HAP-1 (cell line): ENCODE results near the gene BTBD19.
A peak's percentile ranks its signal among the peaks of the same experiment; 100 is the strongest.
"Not testable (repeated sequence)": the region's sequence is repeated elsewhere in the genome, so short reads cannot be mapped to it uniquely, and the experiment has no call there.

ENCODE experiments used
- DNase-seq, 2 experiments: peaks; one replicate each; pipeline ENCODE4 v3.0.0-alpha.2; 2016 to 2020; ENCODE audit warnings: low spot score in 2 of 2
- H3K27me3 ChIP-seq: fragments of 250-450 bp; sonication (Bioruptor Pico); 2 replicates; pipeline ENCODE4 v1.5.1; 2020; ENCODE audit warnings: low read depth, mild to moderate bottlenecking, moderate library complexity
- H3K36me3 ChIP-seq: fragments of 250-450 bp; sonication (Bioruptor Pico); replicated peaks from 2 replicates; pipeline ENCODE4 v1.5.1; 2020; ENCODE audit warnings: mild to moderate bottlenecking
- H3K4me1 ChIP-seq: fragments of 250-450 bp; sonication (Bioruptor Pico); 2 replicates; pipeline ENCODE4 v1.5.1; 2020; ENCODE audit warnings: mild to moderate bottlenecking
- H3K4me3 ChIP-seq: fragments of 250-450 bp; sonication (Bioruptor Pico); 2 replicates; pipeline ENCODE4 v1.5.1; 2020; ENCODE audit warnings: mild to moderate bottlenecking, moderate library complexity
- H3K9me3 ChIP-seq: fragments of 250-450 bp; sonication (Bioruptor Pico); 2 replicates; pipeline ENCODE4 v1.5.1; 2020; ENCODE audit warnings: mild to moderate bottlenecking, moderate library complexity
- in situ Hi-C: fragments of 300-500 bp; cut with MboI; formaldehyde crosslinking; loops from 3 replicates; pipeline ENCODE4 v1.14.3; 2020; ENCODE audit warnings: low sequenced_read_pairs, inconsistent platforms, mixed read lengths

Gene BTBD19

GRCh38 chr1:44835738-44836675 is 27.7 kb downstream of the BTBD19 start:
- Histone ChIP-seq H3K27me3 (no peaks in the 10 kb centered on the region), H3K4me3 (no peak overlapping the region), H3K9me3 (no peaks in the 10 kb centered on the region), H3K4me1 (no peaks in the 10 kb centered on the region), H3K36me3 (no peaks in the 10 kb centered on the region)
- in situ Hi-C loops: loop anchor here (5.0 to 10.0 kb wide), 3 partner anchors 176 to 659 kb away; partner anchors contain the start of genes HECTD3, TESK2 and UROD
- DNase-seq: peak; percentile 75 to 96

- not testable (repeated sequence) for H3K27me3 ChIP-seq, H3K4me3 ChIP-seq, H3K4me1 ChIP-seq, DNase-seq, H3K9me3 ChIP-seq, H3K36me3 ChIP-seq
- in situ Hi-C loops: loop anchor here (5.0 to 10.0 kb wide), 3 partner anchors 174 to 657 kb away; partner anchors contain the start of genes HECTD3, TESK2 and UROD
These were observed 30.0 kb downstream of the BTBD19 start for GRCh38 chr1:44838294-44838693.

GRCh38 chr1:44839576-44839975 is 31.3 kb downstream of the BTBD19 start:
- in situ Hi-C loops: loop anchor here (5.0 to 10.0 kb wide), 3 partner anchors 173 to 655 kb away; partner anchors contain the start of genes HECTD3, TESK2 and UROD
- Histone ChIP-seq H3K27me3 (no peaks in the 10 kb centered on the region), H3K36me3 (no peaks in the 10 kb centered on the region), H3K4me3 (no peak overlapping the region), H3K9me3 (no peaks in the 10 kb centered on the region), H3K4me1 (peaks cover 5% of the 10 kb centered on the region)
- no peak for DNase-seq

- in situ Hi-C loops: no loop called here
- Histone ChIP-seq H3K4me3 (peak overlapping the region; percentile 56), H3K9me3 (no peaks in the 10 kb centered on the region), H3K4me1 (peaks cover 5% of the 10 kb centered on the region), H3K36me3 (no peaks in the 10 kb centered on the region), H3K27me3 (no peaks in the 10 kb centered on the region)
- DNase-seq: no peak
These were observed 34.2 kb downstream of the BTBD19 start for GRCh38 chr1:44842486-44842861.

GRCh38 chr1:44842862-44843655 is 34.7 kb downstream of the BTBD19 start, which contains the start of gene PTCH2:
Gene PTCH2, minus strand, starts transcription at chr1:44843253. Its CDS starts 321 bp downstream, at chr1:44842932.
- H3K4me1 ChIP-seq: peaks cover 5% of the 10 kb centered on the region
- DNase-seq: peak; percentile 82 to 94
- peak within 1 kb of the TSS; percentile 56 for H3K4me3 ChIP-seq
- no peaks in the 10 kb centered on the region for H3K9me3 ChIP-seq
- in situ Hi-C loops: no loop called here
- H3K27me3 ChIP-seq: no peaks in the 10 kb centered on the region
- H3K36me3 ChIP-seq: no peaks in the 10 kb centered on the region

GRCh38 chr1:44846985-44847384 is 38.7 kb downstream of the BTBD19 start:
- Histone ChIP-seq H3K4me3 (no peak overlapping the region), H3K27me3 (no peaks in the 10 kb centered on the region)
- in situ Hi-C loops: no loop called here

GRCh38 chr1:44847845-44848244 is 39.5 kb downstream of the BTBD19 start:
- in situ Hi-C loops: no loop called here
- Histone ChIP-seq H3K27me3 (no peaks in the 10 kb centered on the region), H3K9me3 (no peaks in the 10 kb centered on the region), H3K36me3 (no peaks in the 10 kb centered on the region), H3K4me1 (no peaks in the 10 kb centered on the region; the same call in none of the 2 replicates), H3K4me3 (no peak overlapping the region)
- no peak for DNase-seq

More at GRCh38 chr1:44846985-44847384, 38.7 kb downstream of the BTBD19 start:
- Histone ChIP-seq H3K4me1 (peaks cover 5% of the 10 kb centered on the region), H3K9me3 (no peaks in the 10 kb centered on the region), H3K36me3 (no peaks in the 10 kb centered on the region)
- DNase-seq: no peak

GRCh38 chr1:44848456-44849181 is 40.3 kb downstream of the BTBD19 start:
- no peaks in the 10 kb centered on the region for H3K9me3 ChIP-seq
- H3K4me1 ChIP-seq: no peaks in the 10 kb centered on the region
- no peak overlapping the region for H3K4me3 ChIP-seq
- no peaks in the 10 kb centered on the region for H3K27me3 ChIP-seq
- H3K36me3 ChIP-seq: no peaks in the 10 kb centered on the region
- in situ Hi-C loops: no loop called here
- no peak for DNase-seq

- in situ Hi-C loops: no loop called here
- no peaks in the 10 kb centered on the region for H3K9me3 ChIP-seq
- H3K36me3 ChIP-seq: no peaks in the 10 kb centered on the region
- no peaks in the 10 kb centered on the region for H3K4me1 ChIP-seq
- no peaks in the 10 kb centered on the region for H3K27me3 ChIP-seq
- H3K4me3 ChIP-seq: no peak overlapping the region
- DNase-seq: no peak
These were observed 41.3 kb downstream of the BTBD19 start for GRCh38 chr1:44849575-44850132.

GRCh38 chr1:44851308-44851707 is 43.0 kb downstream of the BTBD19 start:
- no peaks in the 10 kb centered on the region; the same call in 1 of the 2 replicates for H3K36me3 ChIP-seq
- no peaks in the 10 kb centered on the region for H3K9me3 ChIP-seq
- no peaks in the 10 kb centered on the region for H3K4me1 ChIP-seq
- H3K4me3 ChIP-seq: no peak overlapping the region
- in situ Hi-C loops: no loop called here
- DNase-seq: no peak
- no peaks in the 10 kb centered on the region for H3K27me3 ChIP-seq

- in situ Hi-C loops: no loop called here
- Histone ChIP-seq H3K4me1 (no peaks in the 10 kb centered on the region), H3K27me3 (no peaks in the 10 kb centered on the region), H3K36me3 (peaks cover 10% of the 10 kb centered on the region), H3K9me3 (no peaks in the 10 kb centered on the region), H3K4me3 (no peak overlapping the region)
- DNase-seq: no peak
These were observed 44.9 kb downstream of the BTBD19 start for GRCh38 chr1:44853201-44853600.

- Histone ChIP-seq H3K36me3 (peaks cover 10% of the 10 kb centered on the region), H3K4me1 (no peaks in the 10 kb centered on the region), H3K9me3 (no peaks in the 10 kb centered on the region), H3K4me3 (no peak overlapping the region), H3K27me3 (no peaks in the 10 kb centered on the region)
- in situ Hi-C loops: no loop called here
- no peak for DNase-seq
These were observed 46.6 kb downstream of the BTBD19 start for GRCh38 chr1:44854970-44855369.

- no peaks in the 10 kb centered on the region for H3K27me3 ChIP-seq
- in situ Hi-C loops: no loop called here
- H3K36me3 ChIP-seq: peaks cover 10% of the 10 kb centered on the region
- no peaks in the 10 kb centered on the region for H3K4me1 ChIP-seq
- no peaks in the 10 kb centered on the region for H3K9me3 ChIP-seq
- no peak for DNase-seq
- no peak overlapping the region for H3K4me3 ChIP-seq
These were observed 47.4 kb downstream of the BTBD19 start for GRCh38 chr1:44855742-44856141.
